GM13977 (cell line): ENCODE measurements around the gene MTNR1A.

ENCODE experiments used
- DNase-seq: peaks from one replicate; pipeline ENCODE4 v3.0.0; 2012; ENCODE audit warnings: low spot score
- CTCF ChIP-seq: IDR thresholded peaks from 2 replicates; pipeline ENCODE4 v1.5.1; 2012; ENCODE audit warnings: mild to moderate bottlenecking, control low read depth; ENCODE audit not compliant: insufficient read depth; ENCODE audit errors: extremely low read depth, missing control alignments
- in situ Hi-C: fragments of 300-500 bp; cut with MboI; formaldehyde crosslinking; loops from one replicate; pipeline ENCODE4 v1.12.0; 2022; ENCODE audit warnings: low sequenced_read_pairs, low pct_unique_long_range_greater_than_20kb, mixed read lengths, inconsistent platforms; ENCODE audit not compliant: unreplicated experiment

MTNR1A gene

GRCh38 chr4:186485561-186486062, 69.8 kb downstream of the MTNR1A start:
- in situ Hi-C loops = no loop called here
- no peak for DNase-seq
- no peak for TF ChIP-seq CTCF

GRCh38 chr4:186485150-186485549, 70.2 kb downstream of the MTNR1A start:
- TF ChIP-seq CTCF = no peak
- DNase-seq = no peak
- in situ Hi-C loops = no loop called here

GRCh38 chr4:186483656-186484055, 71.7 kb downstream of the MTNR1A start:
- no peak for TF ChIP-seq CTCF
- in situ Hi-C loops = no loop called here
- no peak for DNase-seq
